HG02642 (cell line): Measurements from ENCODE around the gene FAM181B.

Experiments used
- ATAC-seq: cut with Tn5 transposase; IDR thresholded peaks from one replicate; pipeline ENCODE4 v1.9.1; 2021; ENCODE audit warnings: mild to moderate bottlenecking; ENCODE audit not compliant: unreplicated experiment, poor library complexity

FAM181B gene

GRCh38 chr11:82733444-82734119 lies at the start of gene FAM181B:
Gene FAM181B (minus strand): TSS chr11:82733864. CDS start chr11:82733729, 135 bp downstream.
- ATAC-seq: peak; percentile 46

GRCh38 chr11:82782825-82783374 lies 49.2 kb upstream of the FAM181B start:
- no peak for ATAC-seq

GRCh38 chr11:82778776-82779175 lies 45.1 kb upstream of the FAM181B start:
- ATAC-seq: no peak

- no peak for ATAC-seq
Observed at GRCh38 chr11:82776377-82776776, 42.7 kb upstream of the FAM181B start.

GRCh38 chr11:82775736-82776346 lies 42.2 kb upstream of the FAM181B start:
- peak; percentile 97 for ATAC-seq

- no peak for ATAC-seq
Observed at GRCh38 chr11:82775218-82775617, 41.6 kb upstream of the FAM181B start.

- ATAC-seq: no peak
Observed at GRCh38 chr11:82771781-82772180, 38.1 kb upstream of the FAM181B start.

GRCh38 chr11:82767123-82767522 lies 33.5 kb upstream of the FAM181B start:
- ATAC-seq: no peak

- ATAC-seq: no peak
Observed at GRCh38 chr11:82765466-82766034, 31.9 kb upstream of the FAM181B start.

GRCh38 chr11:82763167-82763566 lies 29.5 kb upstream of the FAM181B start:
- no peak for ATAC-seq

- ATAC-seq: no peak
Observed at GRCh38 chr11:82759649-82760048, 26.0 kb upstream of the FAM181B start.

- no peak for ATAC-seq
Observed at GRCh38 chr11:82757660-82758357, 24.1 kb upstream of the FAM181B start.

GRCh38 chr11:82756765-82757639 lies 23.3 kb upstream of the FAM181B start:
- ATAC-seq: no peak

- ATAC-seq: no peak
Observed at GRCh38 chr11:82754410-82754809, 20.7 kb upstream of the FAM181B start.

GRCh38 chr11:82753921-82754320 lies 20.3 kb upstream of the FAM181B start:
- no peak for ATAC-seq

GRCh38 chr11:82752801-82753200 lies 19.1 kb upstream of the FAM181B start:
- ATAC-seq: no peak

GRCh38 chr11:82750643-82751139 lies 17.0 kb upstream of the FAM181B start:
- ATAC-seq: peak; percentile 66

- no peak for ATAC-seq
Observed at GRCh38 chr11:82747471-82747870, 13.8 kb upstream of the FAM181B start.

GRCh38 chr11:82738091-82738490 lies 4.4 kb upstream of the FAM181B start:
- ATAC-seq: no peak

- no peak for ATAC-seq
Observed at GRCh38 chr11:82734120-82734479, 436 bp upstream of the FAM181B start.
